ENCODE results near the gene MCF2L2.

Gene MCF2L2

DNA sequence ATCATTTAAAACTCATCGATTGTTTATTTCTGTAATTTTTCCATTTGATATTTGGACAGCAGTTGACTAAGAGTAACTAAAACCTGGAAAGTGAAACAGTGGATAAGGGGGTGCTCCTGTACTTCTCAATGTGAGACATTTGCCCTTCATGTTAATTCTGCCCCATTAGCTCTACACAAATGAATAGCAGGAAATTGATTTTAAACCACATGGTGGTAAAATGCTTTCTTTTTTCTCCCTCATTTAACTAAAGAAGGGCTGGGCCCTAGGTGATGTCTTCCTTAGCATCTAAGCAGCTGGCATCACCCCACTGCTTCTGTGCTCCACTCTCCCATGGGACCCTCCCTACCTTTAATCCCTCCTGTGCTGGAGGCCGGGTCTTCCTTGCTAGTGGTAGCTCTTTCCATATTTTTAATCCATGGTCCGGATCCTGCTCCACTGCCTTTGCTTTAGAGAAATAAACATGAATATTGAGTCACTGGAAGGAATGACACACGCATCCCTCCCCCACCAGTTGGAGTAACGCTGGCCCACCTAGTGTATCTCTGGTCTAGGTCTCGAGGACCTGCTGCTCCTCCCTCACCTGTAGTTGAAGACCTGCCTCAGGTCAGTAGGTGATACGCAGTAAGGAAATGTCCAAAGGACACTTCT, 235.6 kb downstream of the MCF2L2 start:
- no peak for DNase-seq (ENCODE audit: low read depth)
- no peak for TF ChIP-seq MAX (IDR thresholded peaks at IDR 0.05; ENCODE audit: low read depth, low read length)
- TF ChIP-seq CTCF (IDR thresholded peaks at IDR 0.05; ENCODE audit: low read depth, low read length) = no peak
- TF ChIP-seq POLR2A (IDR thresholded peaks at IDR 0.05; ENCODE audit: extremely low read depth, insufficient read length) = no peak
- no peak for TF ChIP-seq MYC (IDR thresholded peaks at IDR 0.05; ENCODE audit: low read depth, low read length)
- H3K4me3 ChIP-seq (ENCODE audit: low read depth, low read length) = no peak overlapping the region

DNA sequence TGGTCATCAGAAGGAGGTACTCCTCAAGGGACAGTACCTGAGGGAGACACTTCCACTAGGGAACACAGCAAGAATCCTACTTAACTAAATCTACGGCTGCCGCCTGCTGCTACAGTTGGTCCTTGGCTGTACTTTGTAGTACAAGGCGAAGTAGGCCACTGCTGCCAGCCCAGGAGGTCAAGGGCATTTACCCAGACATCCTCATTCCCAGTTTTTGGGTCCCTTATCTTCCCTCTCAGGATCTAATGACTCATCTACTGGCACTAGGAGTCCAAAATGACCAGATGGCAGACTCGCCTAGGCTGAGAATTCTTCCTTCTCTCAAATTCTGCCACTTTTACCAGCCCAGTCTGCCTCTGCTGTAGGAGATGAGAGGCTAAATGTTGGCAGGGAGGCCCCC, 238.8 kb downstream of the MCF2L2 start:
- TF ChIP-seq MAX (IDR thresholded peaks at IDR 0.05; ENCODE audit: low read depth, low read length) (no peak), MYC (IDR thresholded peaks at IDR 0.05; ENCODE audit: low read depth, low read length) (no peak), POLR2A (IDR thresholded peaks at IDR 0.05; ENCODE audit: extremely low read depth, insufficient read length) (no peak), CTCF (IDR thresholded peaks at IDR 0.05; ENCODE audit: low read depth, low read length) (no peak)
- no peak for DNase-seq (ENCODE audit: low read depth)
- H3K4me3 ChIP-seq (ENCODE audit: low read depth, low read length) = no peak overlapping the region

DNA sequence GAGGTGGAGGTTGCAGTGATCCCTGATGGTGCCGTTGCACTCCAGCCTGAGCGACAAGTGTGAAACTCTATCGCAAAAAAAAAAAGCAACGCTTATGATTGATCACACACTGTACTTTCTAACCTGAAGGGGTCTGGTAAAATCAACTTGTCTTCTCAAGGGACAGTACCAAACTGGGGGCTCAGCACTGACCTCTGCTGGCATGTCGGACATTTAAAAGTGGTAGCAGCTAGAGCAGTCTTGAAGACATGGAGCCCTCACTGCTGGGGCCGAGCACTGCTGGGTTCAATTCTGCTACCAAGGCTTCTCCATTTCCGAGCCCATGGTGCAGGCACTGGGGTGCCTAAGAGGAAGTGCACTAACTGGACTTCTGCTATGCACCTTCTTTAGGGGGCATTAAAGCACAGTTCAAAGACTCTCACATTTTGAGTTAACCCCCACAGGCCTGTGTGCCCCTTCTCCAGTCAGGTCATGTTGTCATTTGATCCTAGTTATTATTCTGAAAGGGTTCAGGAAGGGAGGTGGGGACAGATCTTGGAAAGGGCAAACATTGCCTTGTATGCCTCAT, 239.4 kb downstream of the MCF2L2 start:
- DNase-seq (ENCODE audit: low read depth) = peak; percentile 68
- no peak overlapping the region for H3K4me3 ChIP-seq (ENCODE audit: low read depth, low read length)
- no peak for TF ChIP-seq MAX (IDR thresholded peaks at IDR 0.05; ENCODE audit: low read depth, low read length)
- no peak for TF ChIP-seq POLR2A (IDR thresholded peaks at IDR 0.05; ENCODE audit: extremely low read depth, insufficient read length)
- TF ChIP-seq MYC (IDR thresholded peaks at IDR 0.05; ENCODE audit: low read depth, low read length) = no peak
- peak; percentile 45 for TF ChIP-seq CTCF (IDR thresholded peaks at IDR 0.05; ENCODE audit: low read depth, low read length)

DNA sequence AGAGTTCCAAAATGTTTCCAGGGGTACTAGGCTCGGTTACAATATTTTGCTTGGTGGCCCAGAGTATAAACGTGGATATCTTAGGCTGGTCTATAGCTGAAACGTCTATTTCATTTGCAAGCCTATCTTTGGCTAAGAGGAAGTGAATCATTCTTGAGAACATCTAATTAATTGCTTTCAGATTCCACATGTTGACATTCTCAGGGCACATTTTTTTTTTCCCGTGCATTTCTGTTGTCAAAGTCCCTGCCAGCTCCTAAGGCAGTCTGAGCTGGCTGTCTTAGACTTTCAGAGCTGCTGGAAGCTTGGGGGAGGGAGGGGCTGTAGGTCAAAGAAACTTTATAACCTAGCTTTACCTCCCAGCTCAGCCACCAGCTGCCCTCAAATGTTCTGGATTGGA, 242.7 kb downstream of the MCF2L2 start:
- DNase-seq (ENCODE audit: low read depth) = peak; percentile 49
- TF ChIP-seq POLR2A (IDR thresholded peaks at IDR 0.05; ENCODE audit: extremely low read depth, insufficient read length) (no peak), MAX (IDR thresholded peaks at IDR 0.05; ENCODE audit: low read depth, low read length) (peak; percentile 59; the same call in 1 of the 2 replicates), MYC (IDR thresholded peaks at IDR 0.05; ENCODE audit: low read depth, low read length) (peak; percentile 46; the same call in 1 of the 2 replicates), CTCF (IDR thresholded peaks at IDR 0.05; ENCODE audit: low read depth, low read length) (no peak)
- H3K4me3 ChIP-seq (ENCODE audit: low read depth, low read length) = no peak overlapping the region

DNA sequence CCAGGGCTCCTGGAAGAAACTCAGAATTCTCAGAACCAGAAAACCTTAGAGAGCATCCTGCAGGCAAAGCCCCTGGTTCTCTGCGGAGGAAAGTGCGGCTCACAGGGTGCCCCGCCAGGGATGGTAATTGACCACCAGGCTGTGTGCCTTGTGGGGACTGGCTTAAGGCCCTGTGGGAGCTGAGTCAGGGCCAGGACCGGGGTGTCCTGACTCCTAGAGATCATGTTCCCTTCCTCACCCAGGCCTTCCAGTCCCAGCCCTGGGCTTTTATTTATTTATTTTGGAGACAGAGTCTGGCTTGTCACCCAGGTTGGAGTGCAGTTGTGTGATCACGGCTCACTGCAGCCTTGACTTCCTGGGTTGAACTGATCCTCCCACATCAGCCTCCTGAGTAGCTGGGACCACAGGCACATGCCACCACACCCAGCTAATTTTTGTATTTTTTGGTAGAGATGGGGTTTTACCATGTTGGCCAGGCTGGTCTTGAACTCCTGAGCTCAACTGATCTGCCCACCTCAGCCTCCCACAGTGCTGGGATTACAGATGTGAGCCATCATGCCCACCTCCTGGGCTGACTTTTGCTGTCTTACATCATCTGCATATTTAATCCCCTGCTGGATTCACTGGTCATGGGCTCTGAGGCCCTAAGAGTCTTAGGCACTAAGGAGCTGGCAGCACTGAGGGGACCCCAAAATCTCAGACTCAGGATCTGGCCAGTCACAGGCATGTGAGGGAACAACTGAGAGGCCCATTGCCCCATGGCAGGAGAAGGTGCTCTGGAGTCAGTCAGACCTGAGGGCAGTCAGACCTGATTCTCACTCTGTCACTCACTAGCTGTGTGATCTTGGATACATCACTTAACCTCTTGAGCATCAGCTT, 245.4 kb downstream of the MCF2L2 start:
- no peak for TF ChIP-seq MAX (IDR thresholded peaks at IDR 0.05; ENCODE audit: low read depth, low read length)
- no peak for DNase-seq (ENCODE audit: low read depth)
- no peak overlapping the region for H3K4me3 ChIP-seq (ENCODE audit: low read depth, low read length)

DNA sequence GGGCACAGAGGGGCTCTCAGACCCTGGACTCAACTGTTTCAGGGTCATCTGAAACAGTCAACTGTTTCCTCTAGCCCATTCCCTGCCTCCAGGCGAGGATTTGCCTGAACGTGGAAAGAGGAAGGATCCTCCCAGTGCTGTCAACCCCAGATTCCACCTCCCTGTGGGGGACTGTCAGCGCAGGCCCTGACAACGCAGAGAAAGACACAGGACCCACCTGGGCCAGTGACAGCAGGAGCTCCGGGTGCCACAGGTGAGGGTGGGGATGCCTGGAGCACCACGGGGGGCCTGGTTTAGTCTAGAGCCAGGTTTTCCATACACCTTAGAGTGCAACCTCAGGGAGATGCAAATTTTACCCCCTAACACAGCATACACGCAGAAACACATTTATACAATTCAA, 246.3 kb downstream of the MCF2L2 start:
- TF ChIP-seq MYC (IDR thresholded peaks at IDR 0.05; ENCODE audit: low read depth, low read length) (no peak), CTCF (IDR thresholded peaks at IDR 0.05; ENCODE audit: low read depth, low read length) (no peak), MAX (IDR thresholded peaks at IDR 0.05; ENCODE audit: low read depth, low read length) (no peak), POLR2A (IDR thresholded peaks at IDR 0.05; ENCODE audit: extremely low read depth, insufficient read length) (no peak)
- DNase-seq (ENCODE audit: low read depth) = no peak
- no peak overlapping the region for H3K4me3 ChIP-seq (ENCODE audit: low read depth, low read length)

Data from NB4 (cell line).